Measurements from ENCODE around the gene TRABD. TPM values are rescaled to one million over a fixed set of nuclear protein-coding genes. Genes with fewer than 3 reads are reported as not detected.
"Not testable (repeated sequence)": the region's sequence is repeated elsewhere in the genome, so short reads cannot be mapped to it uniquely, and the experiment has no call there.

Gene TRABD
- total RNA-seq, 2 experiments from 2014 or later = 112 to 138 TPM

DNA sequence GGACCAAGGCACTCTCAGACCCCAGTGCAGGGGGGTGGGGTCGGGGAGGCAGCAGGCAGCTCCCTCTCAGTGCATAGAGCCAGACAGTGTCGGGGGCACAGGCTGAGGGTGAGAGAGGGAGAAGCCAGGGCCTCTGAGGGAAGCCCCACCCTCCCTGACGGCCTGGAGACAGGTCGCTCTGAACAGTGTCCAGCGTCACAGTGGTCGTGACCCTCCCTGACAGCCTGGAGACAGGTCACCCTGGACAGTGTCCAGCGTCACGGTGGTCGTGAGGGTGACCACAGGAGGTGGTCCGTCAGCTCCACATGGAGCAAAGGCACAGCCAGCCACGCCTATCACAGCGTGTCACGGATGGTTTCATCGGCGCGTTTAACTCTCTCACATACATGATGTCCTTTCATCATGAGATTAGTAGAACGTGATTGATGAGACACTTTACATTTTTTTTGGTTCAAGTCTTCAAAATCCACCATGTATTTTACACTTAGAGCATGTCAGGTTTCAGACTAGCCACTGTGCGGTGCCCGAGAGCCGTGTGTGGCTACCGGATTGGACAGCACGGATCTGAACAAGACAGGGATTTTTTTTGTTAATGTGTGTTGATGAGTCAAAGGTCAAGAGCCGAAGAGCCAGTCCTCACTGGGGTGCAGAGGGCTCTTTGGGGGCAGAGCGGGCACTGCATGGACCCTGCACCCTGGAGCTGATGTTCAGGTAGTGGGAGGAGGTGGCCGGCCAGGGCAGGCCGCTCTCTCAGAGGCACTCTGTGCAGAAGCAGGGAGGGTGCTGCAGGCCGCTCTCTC, 39.1 kb upstream of the TRABD start:
- Mint-ChIP-seq H3K27me3 (peaks cover 3% of the 10 kb centered on the region), H3K4me3 (no peak overlapping the region), H3K9me3 (no peaks in the 10 kb centered on the region), H3K36me3 (ENCODE audit: low read depth) (no peaks in the 10 kb centered on the region), H3K4me1 (peaks cover 4% of the 10 kb centered on the region), H3K27ac (no peak overlapping the region)
- POLR2A ChIA-PET = no interaction called here
- CTCF ChIA-PET = interaction anchor here (0.6 kb wide), 1 partner anchor 86 kb away, joined by 4 read pairs; no protein-coding TSS in a partner anchor
- no peak for DNase-seq

DNA sequence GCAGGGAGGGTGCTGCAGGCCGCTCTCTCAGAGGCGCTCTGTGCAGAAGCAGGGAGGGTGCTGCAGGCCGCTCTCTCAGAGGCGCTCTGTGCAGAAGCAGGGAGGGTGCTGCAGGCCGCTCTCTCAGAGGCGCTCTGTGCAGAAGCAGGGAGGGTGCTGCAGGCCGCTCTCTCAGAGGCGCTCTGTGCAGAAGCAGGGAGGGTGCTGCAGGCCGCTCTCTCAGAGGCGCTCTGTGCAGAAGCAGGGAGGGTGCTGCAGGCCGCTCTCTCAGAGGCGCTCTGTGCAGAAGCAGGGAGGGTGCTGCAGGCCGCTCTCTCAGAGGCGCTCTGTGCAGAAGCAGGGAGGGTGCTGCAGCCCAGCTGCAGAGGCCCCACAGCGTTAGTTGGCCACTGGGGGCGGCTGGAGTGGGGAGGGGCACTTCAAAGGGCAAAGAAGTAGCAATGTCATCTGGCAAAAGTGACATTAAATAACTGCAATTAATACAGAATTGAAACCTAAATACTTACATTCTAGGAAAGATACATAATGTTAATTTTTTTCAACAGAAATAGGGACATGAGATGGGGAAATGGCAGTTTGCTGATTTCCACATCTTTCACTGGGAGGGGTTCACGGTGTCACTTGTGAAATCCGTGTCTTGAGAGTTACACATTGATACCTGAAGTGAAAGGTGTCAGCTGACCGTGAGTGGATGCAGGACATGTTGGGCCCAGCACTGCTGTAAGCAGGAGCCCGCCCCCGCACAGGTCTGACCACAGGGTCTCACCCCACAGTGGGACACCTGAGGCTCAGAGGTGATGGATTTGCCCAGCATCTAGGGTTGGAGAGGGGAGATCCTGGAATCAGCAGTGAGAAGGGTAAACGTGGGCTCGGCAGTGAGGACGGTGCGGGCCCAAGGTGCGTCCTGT, 38.2 kb upstream of the TRABD start:
- H3K36me3 Mint-ChIP-seq (ENCODE audit: low read depth); H3K4me1 Mint-ChIP-seq; H3K4me3 Mint-ChIP-seq; DNase-seq; H3K9me3 Mint-ChIP-seq; H3K27me3 Mint-ChIP-seq; POLR2A ChIA-PET; H3K27ac Mint-ChIP-seq: not testable (repeated sequence)
- CTCF ChIA-PET = interaction anchor here (1.3 to 2.2 kb wide), 2 partner anchors 17 to 42 kb away, joined by 3 to 6 read pairs; no protein-coding TSS in a partner anchor

DNA sequence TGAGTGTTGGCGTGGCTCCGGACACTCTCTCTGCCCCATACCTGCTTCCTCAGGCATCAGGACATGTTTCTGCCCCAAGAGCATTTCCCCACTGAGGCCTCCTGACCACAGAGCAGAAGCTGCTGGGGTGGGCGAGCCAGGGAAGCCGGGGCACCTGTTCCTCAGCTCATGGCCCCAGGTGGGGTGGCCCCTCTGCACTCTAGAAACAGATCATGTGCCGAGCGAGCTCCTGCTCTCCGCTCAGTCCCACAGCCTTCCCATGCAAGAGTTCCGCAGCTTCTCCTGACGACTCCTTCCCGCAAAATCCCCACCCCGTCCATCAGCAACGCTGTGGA, 37.6 kb upstream of the TRABD start:
- POLR2A ChIA-PET = no interaction called here
- H3K4me3 Mint-ChIP-seq = no peak overlapping the region

DNA sequence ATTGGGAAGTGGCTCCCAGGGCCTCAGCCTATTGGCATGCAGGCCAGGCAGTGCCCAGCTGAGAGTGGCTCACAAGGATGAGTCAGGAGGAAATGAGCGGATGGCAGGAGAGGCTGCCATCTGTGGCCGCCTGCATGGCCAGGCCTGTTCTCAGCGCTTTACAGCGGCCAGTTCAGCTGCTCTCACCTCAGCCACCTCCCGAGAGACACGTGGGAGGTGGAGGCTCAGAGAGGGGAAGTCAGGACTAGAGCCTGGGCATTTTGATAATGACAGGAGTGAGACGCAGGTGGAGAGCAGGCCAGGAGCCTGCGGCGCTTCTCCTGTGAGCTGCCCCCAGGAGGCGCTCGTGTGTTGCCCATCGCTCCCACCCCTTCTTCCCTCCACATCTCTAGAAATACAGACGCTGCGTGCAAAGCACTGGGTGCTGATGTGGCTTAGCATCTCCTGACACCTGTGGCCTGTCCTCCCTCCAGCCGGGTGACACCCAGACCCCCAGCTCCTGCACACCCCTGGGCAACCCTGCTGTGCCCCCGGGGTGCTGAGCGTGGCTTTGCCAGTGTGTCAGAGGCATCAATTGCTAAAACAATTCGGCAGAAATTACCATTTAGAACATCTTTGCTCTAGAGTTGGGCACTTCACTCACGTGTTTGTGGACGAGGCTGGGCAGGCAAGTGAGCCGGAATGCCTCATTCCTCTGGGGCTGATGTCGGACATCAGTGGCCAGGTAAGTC, 36.6 kb upstream of the TRABD start:
- H3K36me3 Mint-ChIP-seq (ENCODE audit: low read depth) = no peaks in the 10 kb centered on the region
- no peaks in the 10 kb centered on the region for H3K9me3 Mint-ChIP-seq
- H3K4me3 Mint-ChIP-seq = no peak overlapping the region
- peaks cover 4% of the 10 kb centered on the region for H3K4me1 Mint-ChIP-seq
- peak; percentile 78 for DNase-seq
- ChIA-PET POLR2A (interaction anchor here (0.7 kb wide), 2 partner anchors 22 to 48 kb away, joined by 4 to 5 read pairs; no protein-coding TSS in a partner anchor), CTCF (interaction anchor here (0.6 to 2.4 kb wide), 12 partner anchors 9 to 252 kb away, joined by 3 to 8 read pairs (median 4); no protein-coding TSS in a partner anchor)
- no peak overlapping the region for H3K27ac Mint-ChIP-seq
- no peaks in the 10 kb centered on the region for H3K27me3 Mint-ChIP-seq

More for the DNA sequence above, 37.6 kb upstream of the TRABD start:
- DNase-seq = no peak
- Mint-ChIP-seq H3K9me3 (no peaks in the 10 kb centered on the region), H3K27ac (no peak overlapping the region), H3K27me3 (peaks cover 2% of the 10 kb centered on the region), H3K36me3 (ENCODE audit: low read depth) (no peaks in the 10 kb centered on the region), H3K4me1 (peaks cover 4% of the 10 kb centered on the region)
- CTCF ChIA-PET = interaction anchor here (1.2 to 2.4 kb wide), 6 partner anchors 17 to 66 kb away, joined by 3 to 8 read pairs (median 6); no protein-coding TSS in a partner anchor

DNA sequence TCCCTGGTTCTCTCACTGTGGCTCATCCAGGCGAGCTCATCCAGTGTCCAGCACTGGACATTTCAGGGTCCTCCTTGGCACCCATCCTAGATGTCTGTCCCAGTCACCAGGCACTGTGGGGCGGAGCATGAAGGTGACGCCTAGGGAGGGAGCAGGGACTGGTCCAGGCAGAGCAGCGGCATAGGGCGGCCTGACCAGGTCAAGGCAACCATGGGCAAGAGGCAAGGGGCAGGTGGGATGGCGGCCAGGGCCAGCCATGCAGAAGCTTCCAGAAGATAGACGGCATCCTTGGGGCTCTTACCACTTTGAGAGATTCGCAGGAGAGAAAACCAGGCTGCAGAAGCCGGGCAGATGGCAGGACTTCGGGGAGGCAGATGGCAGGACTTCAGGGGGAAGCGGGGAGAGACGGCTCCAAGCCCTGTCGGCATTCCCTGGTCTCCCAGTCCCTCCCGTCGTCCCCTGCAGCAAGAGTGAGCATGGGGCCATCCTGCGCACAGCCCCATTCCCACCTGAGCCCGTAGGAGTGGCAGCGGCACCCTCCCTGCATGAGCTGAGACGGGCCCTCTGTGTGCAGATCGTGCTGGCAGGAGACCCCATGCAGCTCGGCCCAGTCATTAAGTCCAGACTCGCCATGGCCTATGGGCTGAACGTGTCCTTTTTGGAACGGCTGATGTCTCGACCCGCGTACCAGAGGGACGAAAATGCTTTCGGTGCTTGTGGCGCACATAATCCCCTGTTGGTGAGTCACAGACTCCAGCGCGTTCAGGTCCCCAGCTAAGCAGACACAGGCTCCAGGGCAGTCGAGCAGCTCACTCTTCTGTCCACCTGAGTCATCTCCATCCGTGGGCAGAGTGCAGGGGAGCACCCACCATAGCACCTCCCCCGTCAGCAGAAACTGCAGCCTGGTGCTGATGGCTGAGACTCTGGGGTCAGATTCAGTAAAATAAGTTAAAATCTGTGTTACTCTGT, 35.3 kb upstream of the TRABD start:
- POLR2A ChIA-PET = no interaction called here
- Mint-ChIP-seq H3K36me3 (ENCODE audit: low read depth) (no peaks in the 10 kb centered on the region), H3K9me3 (no peaks in the 10 kb centered on the region), H3K4me1 (peaks cover 4% of the 10 kb centered on the region), H3K27me3 (no peaks in the 10 kb centered on the region), H3K4me3 (no peak overlapping the region), H3K27ac (peak overlapping the region; percentile 6)
- DNase-seq = no peak
- CTCF ChIA-PET = interaction anchor here (1.9 to 2.4 kb wide), 3 partner anchors 40 to 64 kb away, joined by 6 to 8 read pairs (median 7); no protein-coding TSS in a partner anchor

DNA sequence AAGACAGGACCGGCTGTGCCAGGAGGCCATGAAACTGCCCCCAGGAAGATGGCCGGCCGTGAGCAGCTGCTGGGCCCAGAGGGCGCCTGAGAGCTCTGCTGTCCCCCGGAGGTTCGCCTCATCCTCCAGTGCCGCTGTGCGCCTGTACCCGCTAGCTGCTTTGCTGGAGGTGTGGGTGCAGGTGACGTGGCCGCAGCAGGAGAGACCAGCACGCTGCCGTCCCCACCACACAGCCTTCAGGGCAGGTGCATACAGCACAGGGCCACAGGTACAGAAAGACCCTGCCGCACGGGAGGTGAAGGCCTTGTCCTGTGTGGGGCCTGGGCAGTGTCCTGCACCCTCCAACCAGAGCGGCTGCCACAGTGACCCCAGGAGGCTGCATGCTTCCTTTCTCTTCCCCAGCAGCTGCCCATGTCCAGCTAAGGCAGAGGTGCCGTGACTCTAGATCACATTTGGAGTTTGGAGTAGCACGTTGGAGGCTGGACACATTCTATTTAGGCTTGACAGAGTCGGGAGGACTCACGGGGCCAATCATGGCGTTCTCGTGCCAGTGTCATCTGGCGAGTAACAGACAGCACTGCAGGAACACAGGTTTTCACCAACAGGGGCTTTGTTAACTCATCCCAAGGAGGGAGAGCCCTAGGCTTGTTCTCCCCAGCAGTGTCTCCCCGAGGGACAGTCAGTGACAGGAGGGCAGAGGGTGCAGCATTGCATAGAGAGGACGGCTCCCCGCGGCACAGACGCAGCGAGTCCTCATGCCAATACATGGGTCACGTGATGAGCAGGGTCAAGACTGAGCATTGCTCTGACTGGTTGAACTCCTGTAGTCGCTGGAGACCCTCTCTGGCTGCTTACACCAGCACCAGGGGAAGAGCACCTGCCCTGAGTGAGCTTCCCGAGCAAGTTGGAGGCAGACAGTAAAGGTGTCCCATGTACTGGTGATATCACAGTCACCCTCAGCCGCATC, 33.9 kb upstream of the TRABD start:
- Mint-ChIP-seq H3K4me3 (no peak overlapping the region), H3K9me3 (no peaks in the 10 kb centered on the region), H3K27me3 (no peaks in the 10 kb centered on the region), H3K27ac (no peak overlapping the region), H3K36me3 (ENCODE audit: low read depth) (no peaks in the 10 kb centered on the region), H3K4me1 (peaks cover 4% of the 10 kb centered on the region)
- ChIA-PET POLR2A (no interaction called here), CTCF (no interaction called here)
- DNase-seq = no peak

DNA sequence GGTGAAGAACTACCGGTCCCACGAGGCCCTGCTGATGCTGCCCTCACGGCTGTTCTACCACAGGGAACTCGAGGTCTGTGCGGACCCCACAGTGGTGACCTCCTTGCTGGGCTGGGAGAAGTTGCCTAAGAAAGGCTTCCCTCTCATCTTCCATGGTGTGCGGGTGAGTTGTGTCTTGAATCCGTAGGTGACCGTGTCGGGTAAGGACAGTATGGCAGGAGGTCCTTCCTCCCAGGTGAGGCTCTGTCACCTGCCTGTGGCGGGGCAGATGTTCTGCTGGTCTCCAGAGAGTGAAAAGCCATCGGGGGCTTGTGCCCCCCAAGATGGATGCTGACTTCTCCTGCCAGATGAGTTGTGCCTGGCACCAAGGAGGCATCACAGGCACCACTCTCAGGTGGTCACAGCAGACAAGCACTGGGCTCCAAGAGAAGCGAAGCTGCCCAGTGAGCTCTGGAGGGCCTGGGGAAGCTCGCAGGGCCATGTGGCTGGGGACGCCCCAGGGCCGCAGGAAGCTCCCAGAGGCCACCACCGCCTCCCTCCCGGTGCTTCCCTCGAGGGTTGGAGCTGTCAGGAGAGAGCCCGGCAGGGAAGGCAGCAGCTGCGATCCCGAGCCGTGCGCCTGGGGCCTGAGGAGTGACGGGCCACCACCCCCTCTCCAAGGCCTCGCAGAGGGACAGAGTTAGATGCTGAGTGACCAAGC, 32.5 kb upstream of the TRABD start:
- no peak for DNase-seq
- Mint-ChIP-seq H3K36me3 (ENCODE audit: low read depth) (no peaks in the 10 kb centered on the region), H3K27me3 (peaks cover 2% of the 10 kb centered on the region), H3K4me3 (no peak overlapping the region), H3K9me3 (no peaks in the 10 kb centered on the region), H3K27ac (no peak overlapping the region), H3K4me1 (peaks cover 4% of the 10 kb centered on the region)
- ChIA-PET POLR2A (no interaction called here), CTCF (no interaction called here)

DNA sequence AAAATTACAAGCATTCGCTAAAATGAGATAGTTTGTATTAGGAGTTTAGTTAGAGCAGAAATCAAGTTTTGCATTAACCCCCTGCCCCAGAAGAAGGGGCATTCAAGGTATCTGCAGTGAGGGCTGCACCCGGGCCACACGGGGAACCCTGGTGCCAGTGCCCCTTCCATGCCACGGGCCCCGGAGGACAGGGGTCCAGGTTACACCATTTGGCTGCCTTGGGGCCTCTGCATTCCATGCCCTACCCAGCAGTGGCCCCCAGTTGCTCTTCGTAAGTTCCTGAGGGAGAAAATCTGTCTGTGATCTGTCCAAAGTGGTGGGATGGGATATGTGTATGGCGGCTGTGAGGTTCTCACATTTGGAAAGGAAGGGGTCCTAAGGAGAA, 32.0 kb upstream of the TRABD start:
- POLR2A ChIA-PET = no interaction called here
- no peaks in the 10 kb centered on the region for H3K36me3 Mint-ChIP-seq (ENCODE audit: low read depth)
- peaks cover 4% of the 10 kb centered on the region for H3K4me1 Mint-ChIP-seq
- H3K4me3 Mint-ChIP-seq = no peak overlapping the region
- no peaks in the 10 kb centered on the region for H3K9me3 Mint-ChIP-seq
- CTCF ChIA-PET = no interaction called here
- H3K27me3 Mint-ChIP-seq = peaks cover 2% of the 10 kb centered on the region
- no peak overlapping the region for H3K27ac Mint-ChIP-seq
- DNase-seq = no peak

DNA sequence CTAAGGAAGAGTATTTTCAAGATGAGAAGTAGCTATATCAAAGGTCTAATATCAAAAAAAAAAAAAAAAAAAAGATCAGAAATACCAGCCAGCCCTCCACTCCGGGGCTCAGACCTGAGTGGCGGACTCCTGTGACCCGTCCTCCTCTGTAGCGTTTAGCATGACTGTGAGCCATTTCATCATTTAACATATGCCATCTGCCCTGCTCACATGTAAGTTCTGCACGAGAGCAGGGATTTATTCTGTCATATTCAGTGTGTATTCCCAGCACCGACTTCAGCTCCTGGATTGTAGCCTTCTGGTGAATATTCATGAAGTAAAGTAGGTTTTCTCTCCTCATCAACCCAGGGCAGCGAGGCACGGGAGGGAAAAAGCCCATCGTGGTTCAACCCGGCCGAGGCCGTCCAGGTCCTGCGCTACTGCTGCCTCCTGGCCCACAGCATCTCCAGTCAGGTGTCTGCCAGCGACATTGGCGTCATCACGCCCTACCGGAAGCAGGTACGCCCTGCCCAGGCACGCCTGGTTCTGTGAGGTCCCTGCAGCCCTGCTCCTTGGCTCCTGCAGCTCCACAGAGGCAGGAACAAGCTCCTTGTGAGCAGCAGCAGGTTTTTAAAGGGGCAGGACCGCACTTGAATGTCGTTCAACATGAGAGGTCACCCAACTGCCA, 27.9 kb upstream of the TRABD start:
- no peak for DNase-seq
- no peak overlapping the region for H3K4me3 Mint-ChIP-seq
- H3K27me3 Mint-ChIP-seq = peaks cover 7% of the 10 kb centered on the region
- CTCF ChIA-PET = interaction anchor here (1.3 kb wide), 1 partner anchor 9 kb away, joined by 4 read pairs; no protein-coding TSS in a partner anchor
- POLR2A ChIA-PET = no interaction called here
- no peak overlapping the region for H3K27ac Mint-ChIP-seq
- H3K4me1 Mint-ChIP-seq = no peaks in the 10 kb centered on the region
- no peaks in the 10 kb centered on the region for H3K9me3 Mint-ChIP-seq
- no peaks in the 10 kb centered on the region for H3K36me3 Mint-ChIP-seq (ENCODE audit: low read depth)

DNA sequence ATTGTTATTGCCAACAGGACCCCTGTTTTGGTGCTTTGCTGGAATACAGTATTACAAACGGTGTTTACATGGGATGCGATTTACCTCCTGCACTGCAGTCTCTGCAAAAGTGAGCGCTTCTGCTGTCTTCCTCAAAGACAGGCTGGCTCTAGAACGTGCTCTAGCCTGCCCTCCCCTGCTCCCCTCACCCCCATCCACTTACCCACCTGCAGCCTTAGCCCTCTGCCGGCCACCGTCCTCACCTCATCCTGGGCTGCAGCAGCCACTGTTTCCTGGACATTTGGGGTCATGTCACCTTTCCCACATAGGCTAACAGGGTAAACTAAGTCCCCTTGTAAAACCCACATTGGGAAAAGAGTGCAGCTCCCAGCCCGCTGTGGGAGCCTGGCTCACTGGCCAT, 24.8 kb upstream of the TRABD start:
- ChIA-PET CTCF (no interaction called here), POLR2A (no interaction called here)
- Mint-ChIP-seq H3K4me3 (no peak overlapping the region), H3K36me3 (ENCODE audit: low read depth) (no peaks in the 10 kb centered on the region), H3K9me3 (no peaks in the 10 kb centered on the region), H3K4me1 (no peaks in the 10 kb centered on the region), H3K27ac (no peak overlapping the region), H3K27me3 (peaks cover 7% of the 10 kb centered on the region)
- DNase-seq = no peak

Measured in activated CD4-positive, alpha-beta T cell treated with anti-CD3 and anti-CD28 coated beads, Interleukin-2, amount 10 ng/mL, durations not matched to agents 7 days and 5 days (primary cell).